Measurements from ENCODE around the gene SMARCC2.
"Not testable (repeated sequence)": the region's sequence is repeated elsewhere in the genome, so short reads cannot be mapped to it uniquely, and the experiment has no call there.

SMARCC2 gene

DNA sequence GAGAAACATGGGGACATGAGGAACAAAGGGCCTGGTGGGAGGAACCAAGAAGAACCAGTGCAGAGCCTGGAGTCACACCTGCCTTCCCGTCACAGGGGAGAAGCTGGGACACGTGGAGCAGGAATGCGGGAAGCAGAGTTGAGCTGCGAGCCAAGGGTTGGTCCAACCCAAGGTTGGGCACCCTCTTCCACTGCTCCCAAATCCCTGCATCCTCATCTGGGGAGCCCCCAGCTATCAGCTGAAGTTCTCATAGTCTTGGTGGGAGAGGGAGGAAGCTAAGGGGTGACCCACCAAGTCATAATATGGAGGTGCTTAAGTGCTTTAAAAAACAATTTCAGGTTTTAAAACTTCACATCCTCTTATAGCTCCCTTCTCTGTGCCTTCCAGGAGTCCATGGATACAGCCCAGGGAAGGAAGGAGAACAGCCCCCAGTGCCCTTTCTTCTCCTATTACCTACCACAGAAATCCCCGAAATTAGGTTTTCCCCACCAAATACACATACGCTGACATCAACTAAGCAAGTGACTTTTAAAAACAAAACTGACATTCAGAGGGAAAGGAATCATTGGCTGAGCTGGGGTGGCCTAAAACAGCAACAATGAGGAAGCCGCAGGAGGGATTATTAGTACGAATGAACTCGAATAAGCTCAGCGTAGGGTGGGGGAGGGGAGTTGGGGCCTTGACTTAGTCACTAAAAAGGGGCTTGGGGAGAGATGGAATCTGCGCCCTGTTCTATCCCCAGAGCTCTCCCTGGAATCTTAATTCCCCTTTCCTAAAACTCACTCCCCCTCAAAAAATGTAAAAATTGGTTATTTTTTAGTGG lies 26.6 kb downstream of the SMARCC2 start:
- no peak for DNase-seq

- no peak for DNase-seq
Observed at GRCh38 chr12:56161690-56162351, 27.5 kb downstream of the SMARCC2 start.

GRCh38 chr12:56160894-56161689 lies 28.2 kb downstream of the SMARCC2 start:
- no peak for DNase-seq

DNA sequence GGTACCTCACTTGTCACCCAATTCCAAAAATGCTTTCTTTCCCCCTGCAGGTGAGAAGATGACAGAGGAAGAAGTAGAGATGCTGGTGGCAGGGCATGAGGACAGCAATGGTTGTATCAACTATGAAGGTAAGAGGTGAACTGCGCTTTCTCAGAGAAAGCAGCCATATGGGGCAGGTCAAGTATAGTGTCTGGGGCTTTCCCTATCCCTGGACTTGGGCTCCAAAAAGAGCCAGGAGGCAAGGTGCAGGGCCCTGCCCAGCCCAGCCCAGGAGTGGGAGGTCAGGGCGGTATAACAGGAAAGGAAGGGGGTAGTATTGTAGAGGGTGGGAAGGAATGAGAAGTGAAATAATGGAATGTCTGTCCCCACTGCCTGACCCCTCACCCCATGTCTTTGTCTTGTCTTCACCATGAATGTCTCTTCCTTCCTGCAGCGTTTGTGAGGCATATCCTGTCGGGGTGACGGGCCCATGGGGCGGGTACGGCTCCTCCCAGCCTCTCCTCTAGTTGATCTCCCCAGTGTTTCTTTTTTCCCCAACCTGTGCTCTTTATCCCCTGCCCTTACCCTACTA lies 29.0 kb downstream of the SMARCC2 start:
- peak; percentile 42 for DNase-seq

- no peak for DNase-seq
Observed at GRCh38 chr12:56159482-56160192, 29.6 kb downstream of the SMARCC2 start.

DNA sequence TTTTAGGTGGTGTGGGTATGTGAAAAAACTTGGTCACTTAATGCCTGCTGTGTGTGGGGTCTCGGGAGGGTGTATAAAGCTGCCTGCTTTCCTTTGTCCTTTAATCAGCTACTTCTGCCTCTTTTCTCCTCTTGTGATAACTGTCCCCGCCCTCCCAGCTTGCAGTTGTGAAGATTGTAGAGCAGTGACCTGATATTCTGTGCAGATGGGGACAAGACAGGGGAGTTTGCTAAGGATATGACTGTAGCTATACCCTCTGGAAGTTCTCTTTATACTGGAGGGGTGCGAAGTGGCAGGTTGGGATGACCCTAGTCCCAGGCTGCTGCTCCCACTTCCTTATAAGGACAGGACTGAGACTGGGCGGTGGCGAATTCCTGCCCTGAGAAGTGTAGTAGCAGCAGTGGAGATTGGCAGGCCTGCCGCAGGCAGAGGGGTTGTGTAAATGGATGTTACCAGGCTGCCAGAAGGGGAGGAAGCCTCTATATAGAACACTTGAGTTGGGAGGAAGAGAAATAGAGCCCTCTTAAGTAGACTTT lies 30.3 kb downstream of the SMARCC2 start:
- no peak for DNase-seq

- peak; percentile 85 for DNase-seq
Observed at GRCh38 chr12:56158029-56158925, 31.0 kb downstream of the SMARCC2 start, which contains the start of gene MYL6. TSS of gene MYL6 (plus strand) at chr12:56158359. CDS start at chr12:56158402, 43 bp downstream.

DNA sequence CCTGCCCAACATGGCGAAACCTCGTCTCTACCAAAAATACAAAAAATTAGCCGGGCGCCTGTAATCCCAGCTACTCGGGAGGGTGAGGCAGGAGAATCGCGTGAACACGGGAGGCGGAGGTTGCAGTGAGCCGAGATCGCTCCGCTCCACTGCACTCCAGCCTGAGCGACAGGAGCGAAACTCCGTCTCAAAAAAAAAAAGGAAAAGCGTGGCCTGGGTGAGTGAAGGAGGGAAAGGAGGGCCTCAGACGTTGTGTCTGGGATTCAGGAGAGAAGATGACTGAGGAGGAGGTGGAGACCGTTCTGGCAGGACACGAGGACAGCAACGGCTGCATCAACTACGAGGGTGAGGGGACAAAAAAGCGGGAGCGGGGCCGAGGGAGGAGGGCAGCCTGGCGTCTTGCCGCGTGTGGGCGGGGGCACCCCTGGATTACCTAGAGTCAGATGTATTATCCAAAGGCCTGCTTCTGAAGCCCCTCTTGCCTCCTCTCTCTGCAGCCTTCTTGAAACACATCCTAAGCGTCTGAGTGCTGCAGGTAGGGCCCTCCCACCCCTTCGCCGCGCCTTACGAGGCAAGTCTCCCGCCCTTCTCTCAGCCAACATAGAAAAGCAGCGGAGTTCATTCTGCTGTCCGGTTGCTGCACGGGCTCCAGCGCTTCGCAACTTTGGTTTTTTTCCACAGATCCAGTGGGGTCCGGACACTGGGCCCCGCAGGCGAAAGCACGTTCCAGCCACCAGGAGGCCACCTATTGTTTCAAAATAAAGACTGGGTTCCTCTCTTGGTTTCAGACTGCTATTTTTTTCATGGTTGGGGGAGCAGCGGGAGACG lies 31.9 kb downstream of the SMARCC2 start:
- DNase-seq = peak; percentile 46

- not testable (repeated sequence) for DNase-seq
Observed at GRCh38 chr12:56156464-56157200, 32.7 kb downstream of the SMARCC2 start.

DNA sequence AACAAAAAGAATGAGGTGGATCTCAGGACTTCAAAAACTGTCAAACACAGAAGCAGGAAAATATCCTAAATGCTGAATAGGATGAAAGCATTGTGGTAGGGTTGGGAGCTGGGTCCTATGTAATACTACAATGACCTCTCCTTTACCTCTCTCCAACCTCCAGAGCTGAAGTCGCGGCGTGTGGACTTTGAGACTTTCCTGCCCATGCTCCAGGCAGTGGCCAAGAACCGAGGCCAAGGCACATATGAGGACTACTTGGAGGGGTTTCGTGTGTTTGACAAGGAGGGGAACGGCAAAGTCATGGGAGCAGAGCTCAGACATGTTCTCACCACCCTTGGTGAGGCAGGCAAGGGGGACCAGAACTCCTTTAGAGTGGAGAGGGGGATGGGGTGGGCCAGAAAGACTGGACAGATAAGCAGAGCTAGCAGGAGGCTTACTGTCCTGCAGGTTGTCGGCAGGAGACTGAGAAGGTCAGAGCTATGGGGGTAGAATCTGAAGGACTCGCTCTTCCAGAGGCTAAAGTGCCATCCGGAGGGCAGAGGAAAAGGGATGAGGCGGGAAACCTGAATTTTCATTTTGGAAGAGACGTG lies 33.9 kb downstream of the SMARCC2 start:
- no peak for DNase-seq

DNA sequence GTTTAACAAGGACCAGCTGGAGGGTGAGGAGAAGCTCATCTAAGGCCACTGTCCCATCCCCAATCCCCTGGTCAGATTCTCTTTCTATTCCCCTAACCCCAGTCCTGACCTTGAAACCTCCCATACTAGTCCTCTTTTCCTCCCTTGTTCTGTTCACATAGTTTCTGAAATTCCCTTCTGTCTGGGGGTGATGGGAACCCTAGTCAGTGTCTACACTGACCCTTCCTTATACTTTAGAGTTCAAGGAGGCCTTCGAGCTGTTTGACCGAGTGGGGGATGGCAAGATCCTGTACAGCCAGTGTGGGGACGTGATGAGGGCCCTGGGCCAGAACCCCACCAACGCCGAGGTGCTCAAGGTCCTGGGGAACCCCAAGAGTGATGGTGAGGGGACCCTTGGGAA lies 34.5 kb downstream of the SMARCC2 start:
- DNase-seq = no peak

- no peak for DNase-seq
Observed at GRCh38 chr12:56154246-56154771, 35.0 kb downstream of the SMARCC2 start.

- no peak for DNase-seq
Observed at GRCh38 chr12:56153678-56154065, 35.6 kb downstream of the SMARCC2 start.

- DNase-seq = no peak
Observed at GRCh38 chr12:56152756-56153677, 36.3 kb downstream of the SMARCC2 start.

DNA sequence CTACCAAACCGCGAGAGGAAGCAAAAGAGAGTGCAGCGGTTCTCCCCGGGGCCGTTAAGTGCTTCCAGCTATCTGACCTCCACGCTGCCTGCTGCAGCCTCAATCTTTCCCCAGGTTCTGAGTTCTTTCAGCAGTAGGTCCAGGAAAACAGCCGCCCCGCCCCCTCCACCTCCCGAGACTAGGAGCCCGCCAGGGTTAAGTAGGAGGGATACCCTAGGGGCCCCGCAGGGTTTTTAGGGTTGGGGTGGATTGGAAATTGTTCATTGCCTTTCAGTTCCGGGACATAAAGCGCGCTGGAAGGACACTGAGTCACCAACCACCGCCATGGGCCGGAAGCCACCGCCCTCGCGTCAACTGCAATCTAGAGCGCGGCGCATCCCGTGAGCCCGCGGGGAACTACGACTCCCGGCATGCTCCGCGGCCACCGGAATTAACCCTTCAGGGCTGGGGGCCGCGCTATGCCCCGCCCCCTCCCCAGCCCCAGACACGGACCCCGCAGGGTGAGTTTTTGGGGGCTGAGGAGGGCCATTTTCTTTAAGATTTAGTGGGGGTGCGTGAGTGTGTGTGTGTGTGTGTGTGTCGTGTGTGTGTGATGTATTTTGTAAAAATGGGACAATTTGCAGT lies 37.0 kb downstream of the SMARCC2 start, which contains the start of gene MYL6B:
Gene MYL6B (plus strand): TSS at position 456 of the 624 bp plus-strand sequence. CDS start 1,332 bp downstream, outside the sequence.
- peak; percentile 82 for DNase-seq

DNA sequence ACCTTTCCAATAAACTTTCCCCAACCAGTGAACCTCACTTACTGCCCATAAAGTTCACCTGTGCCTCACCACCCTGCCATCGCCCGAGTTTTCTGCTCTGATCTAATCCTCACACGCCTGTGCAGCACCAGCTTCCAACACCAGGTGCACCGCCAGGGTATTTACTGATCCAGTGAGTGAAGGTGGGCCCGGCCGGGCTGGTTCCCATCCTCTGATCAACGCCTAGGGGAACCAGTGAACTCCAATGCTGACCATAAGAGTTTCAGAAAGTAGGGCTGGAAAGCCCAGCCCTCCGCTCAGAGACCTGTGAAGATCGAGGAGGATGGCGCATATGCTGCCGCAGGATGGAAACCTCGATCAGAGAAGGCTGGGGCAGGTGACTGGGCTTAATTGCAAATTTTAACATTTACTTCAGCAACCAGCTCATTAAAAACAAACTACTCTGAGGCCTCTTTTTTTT lies 37.6 kb downstream of the SMARCC2 start:
- DNase-seq = peak; percentile 48

GRCh38 chr12:56150563-56150962 lies 38.7 kb downstream of the SMARCC2 start:
- DNase-seq = no peak

All from effector CD8-positive, alpha-beta T cell (primary cell).